MCF 10A (cell line): Measurements from ENCODE around the gene LRRC7. TPM values are rescaled to one million over a fixed set of nuclear protein-coding genes. Genes with fewer than 3 reads are reported as not detected.

Experiments used
- BruUV-seq: library from RNA; stranded (reverse); fragments of 400-500 nt; replicated peaks from 2 replicates; lab custom pipeline; 2021; lab: Mats Ljungman, UMichigan
- CTCF ChIA-PET: fragments of 300-600 bp; sonication (Branson Sonifier 250); formaldehyde crosslinking; extraction: SDS; loops from one replicate; lab custom pipeline; 2021; ENCODE audit warnings: antibody characterized with exemption, inconsistent platforms; lab: Yijun Ruan, JAX
- POLR2A ChIA-PET: fragments of 300-600, 350-650 bp; sonication (Branson Sonifier 250); formaldehyde crosslinking; extraction: SDS; loops from one replicate; lab custom pipeline; 2020; ENCODE audit warnings: antibody characterized with exemption, inconsistent platforms; lab: Yijun Ruan, JAX
- DNase-seq: peaks from one replicate; pipeline ENCODE4 v3.0.0-alpha.2; 2018; ENCODE audit not compliant: unreplicated experiment
- H3K27ac Mint-ChIP-seq: one replicate; pipeline ENCODE4 v1.8.0; 2022; ENCODE audit warnings: mild to moderate bottlenecking, low read depth, mixed read lengths; ENCODE audit not compliant: unreplicated experiment
- H3K27me3 Mint-ChIP-seq: one replicate; pipeline ENCODE4 v1.8.0; 2022; ENCODE audit warnings: mixed read lengths; ENCODE audit not compliant: insufficient read depth, unreplicated experiment
- H3K36me3 Mint-ChIP-seq: one replicate; pipeline ENCODE4 v1.8.0; 2022; ENCODE audit warnings: mild to moderate bottlenecking, moderate library complexity, mixed read lengths; ENCODE audit not compliant: insufficient read depth, unreplicated experiment
- H3K4me1 Mint-ChIP-seq: one replicate; pipeline ENCODE4 v1.8.0; 2022; ENCODE audit warnings: mixed read lengths; ENCODE audit not compliant: insufficient read depth, unreplicated experiment
- H3K4me3 Mint-ChIP-seq: one replicate; pipeline ENCODE4 v1.8.0; 2022; ENCODE audit warnings: mild to moderate bottlenecking, moderate library complexity, mixed read lengths; ENCODE audit not compliant: unreplicated experiment
- H3K9me3 Mint-ChIP-seq: one replicate; pipeline ENCODE4 v1.8.0; 2022; ENCODE audit warnings: mixed read lengths; ENCODE audit not compliant: unreplicated experiment
- CTCF ChIP-seq: fragments of 200-600 bp; IDR thresholded peaks from one replicate; pipeline ENCODE4 v1.8.0; 2022; ENCODE audit warnings: antibody characterized with exemption, mild to moderate bottlenecking; ENCODE audit not compliant: unreplicated experiment
- intact Hi-C: fragments of 100-400 bp; cut with micrococcal nuclease; formaldehyde crosslinking; loops from 2 replicates; pipeline ENCODE4 v1.14.1; 2022
- total RNA-seq: library from RNA; stranded (reverse); gene quantifications from 2 replicates; pipeline ENCODE4 v1.2.3, GENCODE V29; 2022

LRRC7 gene
- total RNA-seq, 1 experiment from 2014 or later: not detected

DNA sequence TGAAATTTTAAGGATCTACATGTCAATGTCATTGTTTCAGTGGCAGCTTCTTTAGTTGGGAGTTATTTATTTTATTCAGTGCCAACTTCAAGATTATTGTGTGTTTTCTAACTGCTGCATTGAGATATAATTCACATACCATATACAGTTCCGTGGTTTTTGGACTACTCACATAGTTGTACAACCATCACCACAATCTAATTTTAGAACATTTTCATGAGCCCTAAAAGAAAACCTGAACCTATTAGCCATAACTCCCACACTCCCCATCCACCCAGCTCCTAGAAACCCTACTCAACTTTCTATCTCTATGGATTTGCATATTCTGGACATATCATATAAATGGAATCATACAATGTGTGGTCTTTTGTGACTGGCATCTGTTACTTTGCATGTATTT, 417.7 kb downstream of the LRRC7 start:
- CTCF ChIA-PET: interaction anchor here (0.6 kb wide), 2 partner anchors 17 to 324 kb away, joined by 3 to 5 read pairs; no protein-coding TSS in a partner anchor
- no peak overlapping the region for H3K27ac Mint-ChIP-seq

GRCh38 chr1:69985901-69986439, 418.2 kb downstream of the LRRC7 start:
- BruUV-seq: no TSS peak
- no peak for TF ChIP-seq CTCF
- no peak overlapping the region for H3K4me3 Mint-ChIP-seq
- ChIA-PET CTCF (interaction anchor here (0.6 kb wide), 1 partner anchor 323 kb away, joined by 3 read pairs; no protein-coding TSS in a partner anchor), POLR2A (no interaction called here)
- peaks cover 68% of the 10 kb centered on the region for H3K27me3 Mint-ChIP-seq
- intact Hi-C loops: no loop called here
- no peaks in the 10 kb centered on the region for H3K4me1 Mint-ChIP-seq
- H3K27ac Mint-ChIP-seq: no peak overlapping the region
- DNase-seq: no peak
- no peaks in the 10 kb centered on the region for H3K9me3 Mint-ChIP-seq
- no peaks in the 10 kb centered on the region for H3K36me3 Mint-ChIP-seq

More for the DNA sequence above, 417.7 kb downstream of the LRRC7 start:
- Mint-ChIP-seq H3K4me3 (no peak overlapping the region), H3K9me3 (no peaks in the 10 kb centered on the region), H3K36me3 (no peaks in the 10 kb centered on the region), H3K27me3 (peaks cover 72% of the 10 kb centered on the region), H3K4me1 (no peaks in the 10 kb centered on the region)
- no TSS peak for BruUV-seq
- intact Hi-C loops: no loop called here
- DNase-seq: no peak
- no peak for TF ChIP-seq CTCF
- POLR2A ChIA-PET: no interaction called here

- H3K4me3 Mint-ChIP-seq: no peak overlapping the region
- no peaks in the 10 kb centered on the region for H3K4me1 Mint-ChIP-seq
- no peaks in the 10 kb centered on the region for H3K36me3 Mint-ChIP-seq
- H3K27ac Mint-ChIP-seq: no peak overlapping the region
- DNase-seq: no peak
- CTCF ChIA-PET: no interaction called here
- intact Hi-C loops: no loop called here
- peaks cover 60% of the 10 kb centered on the region for H3K27me3 Mint-ChIP-seq
- no peaks in the 10 kb centered on the region for H3K9me3 Mint-ChIP-seq
- TF ChIP-seq CTCF: no peak
- no TSS peak for BruUV-seq
- POLR2A ChIA-PET: no interaction called here
Measured at GRCh38 chr1:69987881-69988280, 420.2 kb downstream of the LRRC7 start.

DNA sequence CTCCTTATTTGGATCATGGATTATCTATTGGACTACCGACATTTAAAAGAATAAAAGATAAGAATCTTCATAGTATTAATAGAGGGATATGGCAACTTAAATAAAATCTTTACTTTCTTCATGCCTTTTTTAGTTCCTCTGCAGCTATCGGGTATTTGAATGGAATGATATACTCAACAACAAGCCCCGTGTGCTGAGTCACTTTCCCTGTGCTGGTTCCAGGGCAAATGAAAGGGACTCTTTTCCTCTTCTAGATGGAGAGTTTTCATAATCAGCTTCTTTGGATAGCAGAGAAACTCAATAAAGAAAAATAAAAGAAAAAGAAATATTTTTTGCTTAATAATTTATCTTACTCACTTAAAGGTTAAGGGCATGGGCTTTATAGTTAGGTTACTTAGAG, 423.9 kb downstream of the LRRC7 start:
- no TSS peak for BruUV-seq
- H3K27me3 Mint-ChIP-seq: peaks cover 27% of the 10 kb centered on the region
- CTCF ChIA-PET: interaction anchor here (0.7 to 1.2 kb wide), 3 partner anchors 12 to 142 kb away, joined by 4 to 6 read pairs (median 6); no protein-coding TSS in a partner anchor
- DNase-seq: no peak
- no peak overlapping the region for H3K27ac Mint-ChIP-seq
- POLR2A ChIA-PET: no interaction called here
- no peaks in the 10 kb centered on the region for H3K36me3 Mint-ChIP-seq
- intact Hi-C loops: no loop called here
- no peaks in the 10 kb centered on the region for H3K9me3 Mint-ChIP-seq
- TF ChIP-seq CTCF: no peak
- no peak overlapping the region for H3K4me3 Mint-ChIP-seq
- H3K4me1 Mint-ChIP-seq: no peaks in the 10 kb centered on the region
